ENCODE data around the gene HIPK4.
"Not testable (repeated sequence)": the region's sequence is repeated elsewhere in the genome, so short reads cannot be mapped to it uniquely, and the experiment has no call there.

HIPK4 gene

DNA sequence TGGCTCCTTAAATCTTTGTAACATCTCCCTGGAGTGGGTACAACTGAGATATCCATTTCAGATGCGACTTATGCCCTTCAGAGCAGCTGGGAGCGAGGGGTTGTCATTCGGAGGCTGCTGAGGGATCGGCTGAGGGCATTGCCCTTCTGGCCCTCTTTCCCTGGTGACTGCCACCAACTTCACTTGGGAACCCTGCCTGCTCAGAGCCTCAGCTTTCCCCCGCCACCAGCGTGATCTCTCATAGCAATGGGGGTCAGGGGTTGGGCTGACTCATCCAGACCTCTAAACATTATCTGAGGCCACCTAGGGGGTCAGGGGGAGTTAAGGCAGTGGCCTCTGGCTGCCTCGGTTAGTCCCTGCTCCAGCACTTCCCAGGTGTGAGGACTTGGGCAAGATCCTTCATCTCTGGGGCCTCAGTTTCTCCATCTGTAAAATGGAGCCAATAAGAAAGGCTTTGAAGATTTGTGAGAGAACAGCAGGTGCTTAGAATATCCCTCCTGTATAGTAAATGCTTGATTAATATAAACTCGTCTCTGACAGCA is 22.0 kb upstream of the HIPK4 start:
- H3K4me3 ChIP-seq (ENCODE audit: low read length), result no peak overlapping the region
- TF ChIP-seq ZNF274 (IDR thresholded peaks at IDR 0.05; ENCODE audit: low read depth, low read length), result no peak

GRCh38 chr19:40411125-40411842 is 21.3 kb upstream of the HIPK4 start:
- no peak for TF ChIP-seq ZNF274 (IDR thresholded peaks at IDR 0.05; ENCODE audit: low read depth, low read length)
- no peak overlapping the region for H3K4me3 ChIP-seq (ENCODE audit: low read length)

DNA sequence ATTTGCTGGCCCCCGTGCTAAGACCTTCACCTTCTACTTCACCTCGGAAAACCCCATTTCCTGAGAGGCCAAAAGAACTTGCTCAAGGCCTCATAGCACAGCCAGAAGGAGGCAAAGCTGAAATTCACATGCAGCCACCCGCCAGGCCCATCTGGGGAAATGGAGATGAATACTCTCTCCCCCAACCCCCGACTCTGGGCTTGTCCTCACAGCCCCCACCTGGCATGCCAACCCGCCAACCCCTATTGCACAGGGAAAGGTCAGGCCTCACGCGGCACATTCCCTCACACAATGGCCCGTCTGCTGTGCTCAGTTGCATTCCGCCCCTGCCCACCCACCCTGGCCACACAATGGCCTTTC is 20.0 kb upstream of the HIPK4 start:
- H3K4me3 ChIP-seq (ENCODE audit: low read length), result no peak overlapping the region
- no peak for TF ChIP-seq ZNF274 (IDR thresholded peaks at IDR 0.05; ENCODE audit: low read depth, low read length)

DNA sequence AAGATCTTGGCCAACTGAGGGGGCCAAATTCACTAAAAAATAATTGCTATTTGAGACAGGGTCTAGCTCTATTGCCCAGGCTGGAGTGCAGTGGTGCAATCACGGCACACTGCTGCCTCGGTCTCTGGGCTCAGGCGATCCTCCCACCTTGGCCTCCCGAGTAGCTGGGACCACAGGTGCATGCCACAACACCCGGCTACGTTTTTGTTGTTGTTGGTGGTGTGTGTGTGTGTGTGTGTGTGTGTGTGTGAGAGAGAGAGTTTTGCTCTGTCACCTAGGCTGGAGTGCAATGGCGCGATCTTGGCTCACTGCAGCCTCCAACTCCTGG is 18.6 kb upstream of the HIPK4 start:
- H3K4me3 ChIP-seq (ENCODE audit: low read length), result not testable (repeated sequence)

DNA sequence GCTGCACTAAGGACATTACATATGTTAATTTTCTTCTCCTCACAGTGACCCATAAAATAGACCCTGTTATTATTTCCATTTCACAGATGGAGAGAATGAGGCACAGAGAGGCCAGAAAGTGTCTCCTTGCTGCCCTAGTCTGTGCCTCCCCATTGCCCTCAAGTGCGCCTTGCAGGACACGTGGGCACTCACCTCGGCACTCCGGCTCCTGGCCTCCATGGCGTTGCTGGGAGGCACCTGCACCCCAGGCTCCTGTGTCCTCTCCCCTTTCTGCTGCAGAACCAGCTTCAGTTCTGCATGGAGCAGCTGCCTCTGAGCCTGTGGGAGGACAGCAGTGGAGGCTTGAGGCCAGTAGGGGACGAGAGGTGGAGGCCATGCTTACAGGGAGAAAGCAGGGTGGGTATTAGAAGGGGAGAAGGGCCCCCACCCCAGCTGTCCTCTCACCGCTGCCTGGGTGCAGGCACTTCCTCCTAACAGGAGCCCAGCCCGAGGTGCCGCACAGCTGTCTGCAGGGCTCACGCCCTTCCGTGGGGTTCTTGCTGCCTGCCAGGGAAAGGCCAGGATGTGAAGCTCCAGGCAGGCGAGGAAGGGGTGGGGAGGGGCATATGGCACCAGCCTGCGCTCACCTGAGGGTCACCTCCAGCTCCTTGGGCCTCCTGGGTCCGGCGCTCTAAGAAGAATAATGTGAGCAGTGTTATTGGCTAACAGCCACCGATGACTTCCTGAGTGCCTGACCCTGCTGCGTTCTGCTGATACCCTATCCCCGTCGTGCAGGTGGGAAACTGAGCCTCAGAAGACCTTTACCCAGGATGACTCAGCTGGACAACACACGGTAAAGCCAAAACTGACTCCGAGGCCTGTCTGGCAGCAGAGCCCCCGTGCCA is 18.0 kb upstream of the HIPK4 start:
- no peak for TF ChIP-seq ZNF274 (IDR thresholded peaks at IDR 0.05; ENCODE audit: low read depth, low read length)
- H3K4me3 ChIP-seq (ENCODE audit: low read length), result no peak overlapping the region

DNA sequence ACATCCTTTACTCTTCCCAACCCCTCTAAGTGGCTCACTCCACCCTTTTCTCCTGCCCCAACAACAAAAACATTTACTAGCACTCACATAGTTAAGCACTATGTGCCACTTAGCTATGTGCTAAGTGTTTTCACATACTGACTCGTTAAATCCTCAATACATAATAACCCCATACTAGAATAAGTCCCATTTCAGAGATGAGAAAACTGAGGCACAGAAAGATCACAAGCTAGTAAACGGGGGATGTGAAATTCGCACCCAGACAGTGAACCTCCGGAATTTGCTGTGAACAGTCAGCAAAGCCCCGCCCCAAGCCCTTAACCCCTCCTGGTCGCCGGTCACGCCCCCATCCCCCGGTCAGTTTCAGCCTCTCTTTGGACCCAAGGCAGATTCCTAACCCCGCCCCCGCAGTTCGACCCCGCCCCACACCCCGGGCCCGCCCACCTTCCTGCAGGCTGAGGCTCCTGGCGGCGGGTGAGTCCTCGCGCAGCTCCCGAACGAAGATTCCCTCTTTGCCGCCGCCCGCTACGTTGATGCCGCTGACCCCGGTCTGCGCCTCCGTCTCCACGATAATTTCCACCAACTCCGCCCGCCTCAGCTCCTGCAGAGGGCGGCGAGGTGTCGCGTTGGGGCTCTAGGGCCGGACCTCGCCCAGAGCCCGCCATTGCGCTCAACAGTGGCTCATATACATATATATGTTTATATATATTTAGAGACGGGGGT is 13.4 kb upstream of the HIPK4 start:
- no peak for TF ChIP-seq ZNF274 (IDR thresholded peaks at IDR 0.05; ENCODE audit: low read depth, low read length)
- H3K4me3 ChIP-seq (ENCODE audit: low read length), result peak overlapping the region; percentile 76

GRCh38 chr19:40400559-40400958 is 10.6 kb upstream of the HIPK4 start:
- H3K4me3 ChIP-seq (ENCODE audit: low read length), result no peak overlapping the region
- no peak for TF ChIP-seq ZNF274 (IDR thresholded peaks at IDR 0.05; ENCODE audit: low read depth, low read length)

- no peak overlapping the region for H3K4me3 ChIP-seq (ENCODE audit: low read length)
These were observed 8.6 kb upstream of the HIPK4 start for GRCh38 chr19:40398417-40399131.

DNA sequence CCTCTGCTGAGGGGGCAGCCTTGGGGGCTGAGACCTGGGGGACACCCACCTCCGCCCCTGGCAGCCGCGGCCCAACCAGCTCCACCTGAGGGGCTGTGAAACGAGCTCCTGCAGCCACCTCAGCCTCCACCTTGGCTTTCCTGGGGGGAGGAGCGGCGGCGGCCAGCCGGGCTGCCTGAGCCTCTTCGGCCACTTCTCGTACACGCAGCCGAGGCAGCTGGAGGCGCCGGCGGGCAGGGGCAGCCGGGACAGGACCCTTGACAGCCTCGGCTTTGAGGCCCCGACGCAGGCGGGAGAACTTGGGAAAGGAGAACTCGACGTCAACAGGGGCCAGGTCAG is 7.6 kb upstream of the HIPK4 start:
- no peak overlapping the region for H3K4me3 ChIP-seq (ENCODE audit: low read length)
- TF ChIP-seq ZNF274 (IDR thresholded peaks at IDR 0.05; ENCODE audit: low read depth, low read length), result no peak

More at GRCh38 chr19:40398417-40399131, 8.6 kb upstream of the HIPK4 start:
- TF ChIP-seq ZNF274 (IDR thresholded peaks at IDR 0.05; ENCODE audit: low read depth, low read length), result no peak

- no peak for TF ChIP-seq ZNF274 (IDR thresholded peaks at IDR 0.05; ENCODE audit: low read depth, low read length)
- no peak overlapping the region for H3K4me3 ChIP-seq (ENCODE audit: low read length)
These were observed 7.0 kb upstream of the HIPK4 start for GRCh38 chr19:40396886-40397567.

GRCh38 chr19:40395956-40396355 is 6.0 kb upstream of the HIPK4 start:
- no peak for TF ChIP-seq ZNF274 (IDR thresholded peaks at IDR 0.05; ENCODE audit: low read depth, low read length)
- no peak overlapping the region for H3K4me3 ChIP-seq (ENCODE audit: low read length)

GRCh38 chr19:40394816-40395210 is 4.8 kb upstream of the HIPK4 start:
- H3K4me3 ChIP-seq (ENCODE audit: low read length), result no peak overlapping the region
- TF ChIP-seq ZNF274 (IDR thresholded peaks at IDR 0.05; ENCODE audit: low read depth, low read length), result no peak

Measured in GM08714 (cell line).